Endothelial cell of umbilical vein (primary cell): Measurements from ENCODE around the gene SERPINA12. TPM values are rescaled to one million over a fixed set of nuclear protein-coding genes. Genes with fewer than 3 reads are reported as not detected.
A peak's percentile ranks its signal among the peaks of the same experiment; 100 is the strongest.

Source experiments
- BruUV-seq: library from RNA; stranded (reverse); fragments of 400-500 nt; replicated peaks from 2 replicates; lab custom pipeline; 2021; lab: Mats Ljungman, UMichigan
- CTCF ChIA-PET: fragments of 300-600, 350-600 bp; sonication (Branson Sonifier 250); formaldehyde crosslinking; loops from one replicate; lab custom pipeline; 2021; ENCODE audit warnings: antibody characterized with exemption, inconsistent platforms; lab: Charles Lee
- POLR2A ChIA-PET: fragments of 300-600, 350-600 bp; sonication (Branson Sonifier 250); formaldehyde crosslinking; loops from one replicate; lab custom pipeline; 2021; ENCODE audit warnings: antibody characterized with exemption, inconsistent platforms; lab: Charles Lee
- DNase-seq: peaks from one replicate; pipeline ENCODE4 v3.0.0-alpha.2; 2011; ENCODE audit warnings: low read depth, low spot score
- FAIRE-seq: peaks from 2 replicates; lab custom pipeline; 2011; peaks lifted over from hg19 to GRCh38; lab: Jason Lieb, UNC
- H2AFZ ChIP-seq: 2 replicates; pipeline ENCODE4 v1.6.0; 2012; ENCODE audit warnings: low read depth, low read length, control low read depth, inconsistent platforms
- H3K27ac ChIP-seq: 2 replicates; pipeline ENCODE4 v1.5.1; 2011; ENCODE audit warnings: low read depth, mild to moderate bottlenecking, control low read depth, low read length, moderate library complexity; ENCODE audit not compliant: insufficient read depth
- H3K27me3 ChIP-seq, 2 experiments: 2 replicates each; pipeline versions ENCODE4 v1.6.0 to v1.6.1; 2011; ENCODE audit warnings: low read length in 2 of 2, mixed read lengths in 1 of 2; ENCODE audit not compliant: control insufficient read depth in 2 of 2, insufficient read depth in 2 of 2
- H3K36me3 ChIP-seq, 2 experiments: 2 replicates in 1 of 2; 3 replicates in 1 of 2; pipeline ENCODE4 v1.5.1; 2011; ENCODE audit warnings: low read length in 2 of 2, mild to moderate bottlenecking in 1 of 2, moderate library complexity in 1 of 2; ENCODE audit not compliant: control insufficient read depth in 2 of 2, insufficient read depth in 2 of 2; ENCODE audit errors: extremely low read depth in 1 of 2
- H3K4me1 ChIP-seq: 3 replicates; pipeline ENCODE4 v1.5.1; 2011; ENCODE audit warnings: mild to moderate bottlenecking, low read length; ENCODE audit not compliant: control insufficient read depth, insufficient read depth; ENCODE audit errors: extremely low read depth
- H3K4me2 ChIP-seq: 2 replicates; pipeline ENCODE4 v1.6.1; 2011; ENCODE audit warnings: low read length, control low read depth, mixed read lengths; ENCODE audit not compliant: insufficient read depth
- H3K4me3 ChIP-seq, 3 experiments: fragments of 200-600 bp in 1 of 3; sonication (generic), shearing (Covaris generic) in 1 of 3; replicated peaks in 1 of 3; 2 replicates each; pipeline ENCODE4 v1.5.1; 2011 to 2016; ENCODE audit warnings: control low read depth in 3 of 3, low read length in 3 of 3, mild to moderate bottlenecking in 2 of 3, inconsistent platforms in 1 of 3, low read depth in 1 of 3, moderate library complexity in 1 of 3; ENCODE audit not compliant: insufficient read depth in 1 of 3
- H3K79me2 ChIP-seq: 2 replicates; pipeline ENCODE4 v1.6.0; 2012; ENCODE audit warnings: low read length, inconsistent platforms; ENCODE audit not compliant: control insufficient read depth, insufficient read depth
- H3K9ac ChIP-seq: replicated peaks from 2 replicates; pipeline ENCODE3; 2011; ENCODE audit warnings: low read length, control low read depth; ENCODE audit not compliant: insufficient read depth; ENCODE audit errors: extremely low read depth
- H3K9me1 ChIP-seq: replicated peaks from 3 replicates; pipeline ENCODE4 v1.6.0; 2011; ENCODE audit warnings: mild to moderate bottlenecking, low read length; ENCODE audit not compliant: control insufficient read depth, insufficient read depth; ENCODE audit errors: extremely low read depth
- H3K9me3 ChIP-seq: replicated peaks from 2 replicates; pipeline ENCODE4 v1.5.1; 2012; ENCODE audit warnings: low read length, inconsistent platforms; ENCODE audit not compliant: control insufficient read depth, insufficient read depth
- H4K20me1 ChIP-seq: replicated peaks from 2 replicates; pipeline ENCODE3; 2011; ENCODE audit warnings: mild to moderate bottlenecking, low read length; ENCODE audit not compliant: control insufficient read depth, insufficient read depth; ENCODE audit errors: extremely low read depth
- EZH2 ChIP-seq: IDR thresholded peaks from 2 replicates; pipeline ENCODE4 v1.6.1; 2012; ENCODE audit warnings: borderline replicate concordance, low read depth, mild to moderate bottlenecking, moderate library complexity, low read length, inconsistent platforms; ENCODE audit not compliant: severe bottlenecking
- FOS ChIP-seq: IDR thresholded peaks from 2 replicates; pipeline ENCODE4 v1.6.1; 2011; ENCODE audit warnings: mild to moderate bottlenecking, low read length, moderate library complexity, borderline replicate concordance; ENCODE audit not compliant: insufficient read depth
- GATA2 ChIP-seq: IDR thresholded peaks from 2 replicates; pipeline ENCODE4 v1.7.0; 2011; ENCODE audit warnings: low read depth, mild to moderate bottlenecking, moderate library complexity, mixed read lengths, low read length; ENCODE audit not compliant: insufficient read length, insufficient read depth
- JUN ChIP-seq: IDR thresholded peaks from 2 replicates; pipeline ENCODE4 v1.6.1; 2011; ENCODE audit warnings: borderline replicate concordance, low read depth; ENCODE audit not compliant: insufficient read length, insufficient read depth
- MYC ChIP-seq: IDR thresholded peaks from one replicate; pipeline ENCODE4 v1.6.1; 2011; ENCODE audit warnings: mild to moderate bottlenecking, low read depth, low read length
- POLR2A ChIP-seq: IDR thresholded peaks from 2 replicates; pipeline ENCODE4 v1.6.1; 2012; ENCODE audit warnings: low read depth, mild to moderate bottlenecking, control low read depth, low read length
- POLR2AphosphoS5 ChIP-seq: IDR thresholded peaks from 2 replicates; pipeline ENCODE4 v1.6.1; 2012; ENCODE audit warnings: low read depth, mild to moderate bottlenecking, control low read depth, low read length, moderate library complexity; ENCODE audit not compliant: insufficient read depth
- dilution Hi-C: fragments of 300-500 bp; cut with MboI; formaldehyde crosslinking; loops from one replicate; pipeline ENCODE4 v1.15.0; 2019; ENCODE audit warnings: low sequenced_read_pairs; ENCODE audit not compliant: extremely low pct_ligation_motif_present
- intact Hi-C: fragments of 100-400 bp; cut with micrococcal nuclease; formaldehyde crosslinking; loops from one replicate; pipeline ENCODE4 v1.10.0; 2022
- polyA plus RNA-seq, 4 experiments: library from polyadenylated mRNA; depleted of rRNA in 3 of 4; stranded (reverse) in 3 of 4; unstranded in 1 of 4; fragments of >200 nt; gene quantifications; 2 replicates each; pipeline versions ENCODE4 v1.2.1 to v1.2.3, GENCODE V29; 2011 to 2012; ENCODE audit warnings: missing spikeins in 1 of 4
- total RNA-seq: library from RNA; stranded (reverse); gene quantifications from 2 replicates; pipeline ENCODE4 v1.2.3, GENCODE V29; 2021
- TF ChIP-seq, protein P1 (sequence below), 2 donors: IDR thresholded peaks; 1 replicate in 1 of 2; 2 replicates in 1 of 2; pipeline ENCODE4 v1.5.1; 2011; ENCODE audit warnings: low read length in 2 of 2, mild to moderate bottlenecking in 2 of 2, moderate library complexity in 2 of 2, control low read depth in 1 of 2, inconsistent platforms in 1 of 2, low read depth in 1 of 2; ENCODE audit not compliant: insufficient read depth in 1 of 2; ENCODE audit errors: extremely low read depth in 1 of 2
- TF ChIP-seq, protein P2 (sequence below): IDR thresholded peaks from 2 replicates; pipeline ENCODE4 v1.6.1; 2011; ENCODE audit not compliant: insufficient read depth, insufficient read length

The SERPINA12 gene
- total and polyA plus RNA-seq, 2 donors (not counting 3 experiments of a cell fraction or from before 2014, with no cell fraction given), result not detected

DNA sequence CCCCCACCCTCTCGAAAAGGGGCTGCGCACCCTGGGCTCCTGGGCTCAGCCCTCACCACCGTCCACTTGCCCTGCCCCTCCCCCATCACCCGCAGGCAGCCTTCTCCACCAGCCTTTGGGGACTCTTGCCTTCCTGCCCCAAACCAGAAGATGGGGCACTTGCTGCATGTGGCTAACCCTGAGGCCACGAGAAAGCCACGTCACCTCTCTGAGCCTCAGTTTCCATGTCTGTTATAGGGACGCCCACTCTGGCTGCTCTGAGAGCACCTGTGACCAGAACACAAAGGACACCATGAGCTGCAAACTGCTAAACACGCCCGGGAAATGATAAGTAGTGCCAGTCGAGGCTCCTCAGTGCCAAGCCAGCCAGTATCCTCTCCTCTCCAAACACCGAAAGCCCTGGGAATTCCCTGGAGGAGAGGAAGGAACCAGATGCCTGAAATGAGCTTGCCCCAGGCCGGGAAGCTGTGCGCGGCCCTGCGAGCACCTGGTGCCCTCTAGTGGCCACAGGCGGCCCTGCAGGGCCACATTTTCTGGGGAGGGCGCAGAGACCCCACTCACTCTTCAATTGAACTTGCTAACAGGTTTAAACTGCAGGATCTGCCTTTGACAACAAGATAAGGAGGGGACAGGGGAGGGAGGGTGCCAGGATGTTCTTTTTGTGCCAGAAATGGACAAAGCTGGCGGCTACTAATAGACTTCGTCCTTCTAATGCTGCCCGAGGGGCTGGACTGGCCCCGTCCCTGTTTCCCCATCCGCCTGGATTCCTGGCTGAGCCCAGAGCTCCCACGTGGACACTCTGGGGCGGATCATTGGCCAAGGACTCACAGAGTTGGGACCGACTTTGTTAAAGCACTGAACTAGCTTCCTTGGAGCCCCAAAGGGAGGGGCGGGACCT, 23.1 kb downstream of the SERPINA12 start:
- BruUV-seq, result no TSS peak
- POLR2A ChIA-PET, result no interaction called here
- H3K4me1 ChIP-seq, result no peaks in the 10 kb centered on the region
- intact Hi-C loops, result loop anchor here (1.0 to 2.0 kb wide), 5 partner anchors 51 to 353 kb away; no protein-coding TSS in a partner anchor
- no peaks in the 10 kb centered on the region for H3K9me1 ChIP-seq
- H3K27ac ChIP-seq, result no peak overlapping the region
- no peaks in the 10 kb centered on the region for H4K20me1 ChIP-seq
- no peak overlapping the region for H2AFZ ChIP-seq
- TF ChIP-seq, protein P1, sequence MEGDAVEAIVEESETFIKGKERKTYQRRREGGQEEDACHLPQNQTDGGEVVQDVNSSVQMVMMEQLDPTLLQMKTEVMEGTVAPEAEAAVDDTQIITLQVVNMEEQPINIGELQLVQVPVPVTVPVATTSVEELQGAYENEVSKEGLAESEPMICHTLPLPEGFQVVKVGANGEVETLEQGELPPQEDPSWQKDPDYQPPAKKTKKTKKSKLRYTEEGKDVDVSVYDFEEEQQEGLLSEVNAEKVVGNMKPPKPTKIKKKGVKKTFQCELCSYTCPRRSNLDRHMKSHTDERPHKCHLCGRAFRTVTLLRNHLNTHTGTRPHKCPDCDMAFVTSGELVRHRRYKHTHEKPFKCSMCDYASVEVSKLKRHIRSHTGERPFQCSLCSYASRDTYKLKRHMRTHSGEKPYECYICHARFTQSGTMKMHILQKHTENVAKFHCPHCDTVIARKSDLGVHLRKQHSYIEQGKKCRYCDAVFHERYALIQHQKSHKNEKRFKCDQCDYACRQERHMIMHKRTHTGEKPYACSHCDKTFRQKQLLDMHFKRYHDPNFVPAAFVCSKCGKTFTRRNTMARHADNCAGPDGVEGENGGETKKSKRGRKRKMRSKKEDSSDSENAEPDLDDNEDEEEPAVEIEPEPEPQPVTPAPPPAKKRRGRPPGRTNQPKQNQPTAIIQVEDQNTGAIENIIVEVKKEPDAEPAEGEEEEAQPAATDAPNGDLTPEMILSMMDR (IDR thresholded peaks at IDR 0.05; ENCODE audit: extremely low read depth in 1 of 2, insufficient read depth in 1 of 2, low read depth in 1 of 2, low read length in 2 of 2), result peak; percentile 93 to 95
- TF ChIP-seq MYC, result no peak
- FAIRE-seq (peak; percentile 26), DNase-seq (peak; percentile 24)
- no peak overlapping the region for H3K4me2 ChIP-seq
- no peaks in the 10 kb centered on the region for H3K79me2 ChIP-seq
- dilution Hi-C loops, result no loop called here
- CTCF ChIA-PET, result interaction anchor here (0.5 to 3.1 kb wide), 16 partner anchors 8 to 450 kb away, joined by 3 to 35 read pairs (median 4); partner anchors contain the start of gene SERPINA9
- no peaks in the 10 kb centered on the region for H3K9me3 ChIP-seq
- H3K27me3 ChIP-seq, result no peaks in the 10 kb centered on the region
- H3K4me3 ChIP-seq, result no peak overlapping the region
- no peaks in the 10 kb centered on the region for H3K36me3 ChIP-seq
- H3K9ac ChIP-seq, result no peak overlapping the region

DNA sequence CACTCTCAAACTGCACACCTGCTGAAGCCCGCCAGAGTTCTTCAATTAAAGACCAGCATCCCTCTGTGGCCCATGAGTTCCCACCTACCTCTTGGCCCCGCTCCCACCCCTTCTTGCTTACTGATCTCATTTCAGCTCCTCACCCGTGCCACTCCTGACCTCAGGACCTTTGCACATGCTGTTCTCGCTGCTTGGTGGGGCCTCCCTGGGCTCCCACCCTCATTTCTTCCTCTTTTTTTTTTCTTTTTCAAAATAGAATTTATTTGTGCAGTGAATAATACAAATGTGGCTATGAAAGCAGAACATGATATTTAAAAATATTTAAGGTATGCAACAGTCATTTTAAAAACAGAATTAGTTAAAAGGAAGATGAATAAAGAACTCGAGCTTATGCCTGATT, 24.8 kb downstream of the SERPINA12 start:
- FAIRE-seq (no peak), DNase-seq (no peak)
- intact Hi-C loops (no loop called here), dilution Hi-C loops (no loop called here)
- no peaks in the 10 kb centered on the region for H3K9me1 ChIP-seq
- H3K27me3 ChIP-seq, result no peaks in the 10 kb centered on the region
- CTCF ChIA-PET, result interaction anchor here (1.3 to 3.1 kb wide), 2 partner anchors 51 to 64 kb away, joined by 5 to 35 read pairs; no protein-coding TSS in a partner anchor
- H3K4me3 ChIP-seq, result no peak overlapping the region
- POLR2A ChIA-PET, result no interaction called here
- no peaks in the 10 kb centered on the region for H3K4me1 ChIP-seq
- H3K9ac ChIP-seq, result no peak overlapping the region
- BruUV-seq, result no TSS peak
- TF ChIP-seq POLR2AphosphoS5 (no peak), JUN (no peak), MYC (no peak), FOS (no peak), EZH2 (no peak), GATA2 (no peak), POLR2A (no peak)
- TF ChIP-seq, protein P2, sequence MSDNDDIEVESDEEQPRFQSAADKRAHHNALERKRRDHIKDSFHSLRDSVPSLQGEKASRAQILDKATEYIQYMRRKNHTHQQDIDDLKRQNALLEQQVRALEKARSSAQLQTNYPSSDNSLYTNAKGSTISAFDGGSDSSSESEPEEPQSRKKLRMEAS, result no peak
- TF ChIP-seq, protein P1 (IDR thresholded peaks at IDR 0.05; ENCODE audit: extremely low read depth in 1 of 2, insufficient read depth in 1 of 2, low read depth in 1 of 2, low read length in 2 of 2), result no peak
- no peaks in the 10 kb centered on the region for H3K36me3 ChIP-seq
- H3K9me3 ChIP-seq, result no peaks in the 10 kb centered on the region
- no peaks in the 10 kb centered on the region for H3K79me2 ChIP-seq
- H4K20me1 ChIP-seq, result no peaks in the 10 kb centered on the region
- H2AFZ ChIP-seq, result no peak overlapping the region
- H3K4me2 ChIP-seq, result no peak overlapping the region
- no peak overlapping the region for H3K27ac ChIP-seq
